K562 (cell line): ENCODE results near the gene STX2. TPM values are rescaled to one million over a fixed set of nuclear protein-coding genes. Genes with fewer than 3 reads are reported as not detected.

Source experiments
- ATAC-seq: fragments of 200-7000 bp; cut with Tn5 transposase; 3 replicates; pipeline ENCODE4 v1.9.1; 2020; ENCODE audit warnings: moderate library complexity
- BruUV-seq: library from RNA; stranded (reverse); fragments of 400-500 nt; replicated peaks from 2 replicates; lab custom pipeline; 2021; lab: Mats Ljungman, UMichigan
- CTCF ChIA-PET: fragments of 300-600 bp; formaldehyde crosslinking; extraction: SDS; loops from one replicate; lab custom pipeline; 2021; ENCODE audit warnings: low intra/inter-chr PET ratio; lab: Yijun Ruan, JAX
- POLR2A ChIA-PET: fragments of 300-600, 350-650 bp; sonication (Branson Sonifier 250); formaldehyde crosslinking; extraction: SDS; loops from one replicate; lab custom pipeline; 2021; ENCODE audit warnings: antibody characterized with exemption, inconsistent platforms; lab: Yijun Ruan, JAX
- DNase-seq, 4 experiments: peaks; one replicate each; pipeline versions ENCODE4 v3.0.0 to v3.0.0-alpha.2; 2011 to 2018; ENCODE audit warnings: low spot score in 3 of 4, mixed read lengths in 3 of 4; ENCODE audit errors: extremely low read depth in 1 of 4
- FAIRE-seq: peaks from 2 replicates; lab custom pipeline; 2011; peaks lifted over from hg19 to GRCh38; lab: Jason Lieb, UNC
- H2AFZ ChIP-seq: 2 replicates; pipeline ENCODE4 v1.6.0; 2011; ENCODE audit warnings: low read depth, low read length, control low read depth, inconsistent platforms
- H3K27ac ChIP-seq: fragments of 200-600 bp; 3 replicates; pipeline ENCODE4 v1.8.0; 2011; ENCODE audit warnings: low read depth, mild to moderate bottlenecking, control low read depth, inconsistent platforms, low read length, moderate library complexity, mixed read lengths; ENCODE audit errors: extremely low read depth
- H3K27me3 ChIP-seq, 2 experiments: fragments of 300-600 bp in 1 of 2; 2 replicates in 1 of 2; 3 replicates in 1 of 2; pipeline versions ENCODE4 v1.6.0 to v1.8.0; 2011; ENCODE audit warnings: inconsistent platforms in 2 of 2, low read length in 2 of 2, mild to moderate bottlenecking in 1 of 2, mixed read lengths in 1 of 2, moderate library complexity in 1 of 2; ENCODE audit not compliant: control insufficient read depth in 2 of 2, insufficient read depth in 2 of 2
- H3K36me3 ChIP-seq: fragments of 300-600 bp; 3 replicates; pipeline ENCODE4 v1.8.0; 2011; ENCODE audit warnings: mild to moderate bottlenecking, low read length, inconsistent platforms; ENCODE audit not compliant: control insufficient read depth, insufficient read depth
- H3K4me1 ChIP-seq, 2 experiments: fragments of 200-600 bp in 1 of 2; replicated peaks in 1 of 2; 2 replicates in 1 of 2; 3 replicates in 1 of 2; pipeline versions ENCODE4 v1.5.1 to v1.8.0; 2011; ENCODE audit warnings: inconsistent platforms in 2 of 2, low read length in 2 of 2, mild to moderate bottlenecking in 1 of 2, mixed read lengths in 1 of 2, moderate library complexity in 1 of 2; ENCODE audit not compliant: control insufficient read depth in 2 of 2, insufficient read depth in 2 of 2
- H3K4me2 ChIP-seq: 2 replicates; pipeline ENCODE4 v1.6.1; 2011; ENCODE audit warnings: low read length, control low read depth, inconsistent platforms, mixed read lengths; ENCODE audit not compliant: insufficient read depth
- H3K4me3 ChIP-seq: fragments of 200-600 bp; sonication (generic), shearing (Covaris generic); 2 replicates; pipeline ENCODE4 v1.5.1; 2016; ENCODE audit warnings: control low read depth, inconsistent platforms
- H3K79me2 ChIP-seq: fragments of 200-600 bp; 3 replicates; pipeline ENCODE4 v1.8.0; 2011; ENCODE audit warnings: low read length, inconsistent platforms; ENCODE audit not compliant: control insufficient read depth, insufficient read depth
- H3K9ac ChIP-seq, 2 experiments: 2 replicates each; pipeline versions ENCODE4 v1.6.0 to v1.6.1; 2011; ENCODE audit warnings: low read depth in 2 of 2, low read length in 2 of 2, control low read depth in 1 of 2, inconsistent platforms in 1 of 2, mild to moderate bottlenecking in 1 of 2, mixed read lengths in 1 of 2; ENCODE audit not compliant: insufficient read depth in 1 of 2
- H3K9me1 ChIP-seq: one replicate; pipeline ENCODE4 v1.6.0; 2011; ENCODE audit warnings: inconsistent platforms, mild to moderate bottlenecking, low read length, moderate library complexity; ENCODE audit not compliant: control insufficient read depth, insufficient read depth
- H3K9me3 ChIP-seq: replicated peaks from 2 replicates; pipeline ENCODE4 v1.5.1; 2011; ENCODE audit warnings: low read depth, low read length, inconsistent platforms; ENCODE audit not compliant: control insufficient read depth, insufficient read depth
- H4K20me1 ChIP-seq: replicated peaks from 2 replicates; pipeline ENCODE4 v1.6.1; 2011; ENCODE audit warnings: low read length, inconsistent platforms, mixed read lengths; ENCODE audit not compliant: control insufficient read depth, insufficient read depth
- CREBBP ChIP-seq: IDR thresholded peaks from one replicate; pipeline ENCODE4 v1.6.1; 2012; ENCODE audit warnings: low read depth, mild to moderate bottlenecking, control low read depth, inconsistent platforms, low read length
- HLTF ChIP-seq: fragments of 450-650 bp; IDR thresholded peaks from 2 replicates; pipeline ENCODE4 v1.6.1; 2016
- KLF1 ChIP-seq: fragments of 450-650 bp; IDR thresholded peaks from 2 replicates; pipeline ENCODE4 v1.6.1; 2016; ENCODE audit warnings: missing genetic modification characterization, missing compliant biosample characterization
- KLF10 ChIP-seq: fragments of 250-450 bp; sonication (Bioruptor Pico); IDR thresholded peaks from 2 replicates; pipeline ENCODE4 v1.6.1; 2021; ENCODE audit warnings: matching md5 sums
- MCM7 ChIP-seq, 2 experiments: fragments of 450-650 bp; IDR thresholded peaks; 2 replicates each; pipeline ENCODE4 v1.6.1; 2016 to 2018
- MEF2D ChIP-seq: conservative IDR thresholded peaks from 2 replicates; pipeline ENCODE4 v1.6.1; 2016; ENCODE audit warnings: low read depth, missing genetic modification characterization, missing compliant biosample characterization
- TEAD1 ChIP-seq, 2 experiments: fragments of 450-650 bp in 1 of 2; sonication (generic) in 1 of 2; formaldehyde crosslinking; IDR thresholded peaks; 2 replicates each; pipeline versions ENCODE4 v1.4.0 to v1.8.0; 2020 to 2022; ENCODE audit warnings: mild to moderate bottlenecking in 2 of 2, missing genetic modification reagents in 1 of 2
- ZSCAN29 ChIP-seq: fragments of 450-650 bp; IDR thresholded peaks from 2 replicates; pipeline ENCODE4 v1.6.1; 2017
- WGBS: fragments of 100-300 bp; shearing (Covaris generic); methylation state at CpG from one replicate; pipeline ENCODE4 v1.1.6; 2016; ENCODE audit warnings: low coverage, mixed read lengths; ENCODE audit not compliant: insufficient coverage; ENCODE audit errors: missing lambda C conversion rate; 5-methylcytosine and 5-hydroxymethylcytosine counted together
- in situ Hi-C: fragments of 300-500 bp; cut with MboI; formaldehyde crosslinking; loops from 4 replicates; pipeline ENCODE4 v1.15.0; 2018; ENCODE audit warnings: inconsistent platforms, mixed read lengths
- intact Hi-C: fragments of 100-400 bp; cut with micrococcal nuclease; formaldehyde crosslinking; loops from 2 replicates; pipeline ENCODE4 v1.14.2; 2022
- polyA plus RNA-seq, 8 experiments: library from polyadenylated mRNA; depleted of rRNA in 4 of 8; stranded (reverse) in 5 of 8; unstranded in 3 of 8; fragments of >200 nt; fragmentation: Nextera tagmentation in 2 of 8; fragmentation: Illumina TruSeq in 1 of 8; extraction: Ambion mirVana in 2 of 8; extraction: Trizol in 1 of 8; gene quantifications; 2 replicates each; pipeline versions ENCODE4 v1.2.1 to v1.2.3, GENCODE V29; 2011 to 2014; ENCODE audit warnings: inconsistent platforms in 1 of 8, missing spikeins in 1 of 8
- total RNA-seq, 7 experiments: library from RNA; depleted of rRNA in 6 of 7; stranded (reverse); fragments of >200 nt in 6 of 7; fragmentation: Illumina TruSeq in 2 of 7; extraction: Trizol in 2 of 7; gene quantifications; 2 replicates each; pipeline versions ENCODE4 v1.2.1 to v1.2.3, GENCODE V29; 2011 to 2021; ENCODE audit warnings: low replicate concordance in 1 of 7
- TF ChIP-seq, protein P1 (sequence below): fragments of 450-650 bp; IDR thresholded peaks from 2 replicates; pipeline ENCODE4 v1.7.0; 2016; ENCODE audit warnings: borderline replicate concordance
- TF ChIP-seq, protein P2 (sequence below): sonication (generic); formaldehyde crosslinking; IDR thresholded peaks from 2 replicates; pipeline ENCODE4 v1.8.0; 2022; ENCODE audit warnings: missing genetic modification reagents, mild to moderate bottlenecking, borderline replicate concordance

Gene STX2
- total and polyA plus RNA-seq, 9 of the 15 experiments (the other 6 are each of a cell fraction or from before 2014, with no cell fraction given), result 22.2 to 54.6 (median 30.8) TPM

DNA sequence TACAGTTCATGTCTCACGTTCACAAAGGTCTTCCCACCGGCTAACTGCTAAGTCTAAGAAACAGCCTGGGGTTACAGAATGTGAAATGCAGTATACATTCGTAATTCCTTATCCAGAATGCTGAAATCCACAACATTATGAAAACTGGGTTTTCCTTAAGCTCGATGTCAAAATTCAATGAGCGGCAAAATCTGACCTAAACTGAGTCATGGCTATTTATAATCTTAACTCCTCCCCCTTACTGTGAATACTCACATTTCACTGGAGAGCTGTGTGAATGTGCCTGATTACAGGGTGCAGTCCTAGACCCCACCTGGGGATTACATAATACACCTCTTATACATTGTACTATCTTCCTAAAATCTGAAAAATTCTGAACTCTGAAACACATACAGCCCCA, 35.3 kb downstream of the STX2 start:
- no peaks in the 10 kb centered on the region for H3K4me1 ChIP-seq
- H3K9me1 ChIP-seq, result no peaks in the 10 kb centered on the region
- no peak for DNase-seq
- H2AFZ ChIP-seq, result no peak overlapping the region
- 90% methylated on average over 5 of the region's 5 CpGs for whole genome bisulfite sequencing
- H3K9me3 ChIP-seq, result no peaks in the 10 kb centered on the region
- intact Hi-C loops, result no loop called here
- TSS peak; percentile 23 for BruUV-seq
- TF ChIP-seq HLTF (no peak), MCM7 (IDR thresholded peaks at IDR 0.05) (no peak), ZSCAN29 (no peak), CREBBP (no peak), KLF10 (CRISPR knock-in tag) (no peak), MEF2D (no peak), KLF1 (tag) (no peak), TEAD1 (CRISPR knock-in tag; IDR thresholded peaks at IDR 0.05) (no peak)
- TF ChIP-seq, protein P1, sequence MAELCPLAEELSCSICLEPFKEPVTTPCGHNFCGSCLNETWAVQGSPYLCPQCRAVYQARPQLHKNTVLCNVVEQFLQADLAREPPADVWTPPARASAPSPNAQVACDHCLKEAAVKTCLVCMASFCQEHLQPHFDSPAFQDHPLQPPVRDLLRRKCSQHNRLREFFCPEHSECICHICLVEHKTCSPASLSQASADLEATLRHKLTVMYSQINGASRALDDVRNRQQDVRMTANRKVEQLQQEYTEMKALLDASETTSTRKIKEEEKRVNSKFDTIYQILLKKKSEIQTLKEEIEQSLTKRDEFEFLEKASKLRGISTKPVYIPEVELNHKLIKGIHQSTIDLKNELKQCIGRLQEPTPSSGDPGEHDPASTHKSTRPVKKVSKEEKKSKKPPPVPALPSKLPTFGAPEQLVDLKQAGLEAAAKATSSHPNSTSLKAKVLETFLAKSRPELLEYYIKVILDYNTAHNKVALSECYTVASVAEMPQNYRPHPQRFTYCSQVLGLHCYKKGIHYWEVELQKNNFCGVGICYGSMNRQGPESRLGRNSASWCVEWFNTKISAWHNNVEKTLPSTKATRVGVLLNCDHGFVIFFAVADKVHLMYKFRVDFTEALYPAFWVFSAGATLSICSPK, result no peak
- TF ChIP-seq, protein P2, sequence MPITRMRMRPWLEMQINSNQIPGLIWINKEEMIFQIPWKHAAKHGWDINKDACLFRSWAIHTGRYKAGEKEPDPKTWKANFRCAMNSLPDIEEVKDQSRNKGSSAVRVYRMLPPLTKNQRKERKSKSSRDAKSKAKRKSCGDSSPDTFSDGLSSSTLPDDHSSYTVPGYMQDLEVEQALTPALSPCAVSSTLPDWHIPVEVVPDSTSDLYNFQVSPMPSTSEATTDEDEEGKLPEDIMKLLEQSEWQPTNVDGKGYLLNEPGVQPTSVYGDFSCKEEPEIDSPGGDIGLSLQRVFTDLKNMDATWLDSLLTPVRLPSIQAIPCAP (CRISPR knock-in tag), result no peak
- no peak for ATAC-seq
- no peaks in the 10 kb centered on the region for H3K79me2 ChIP-seq
- H3K4me2 ChIP-seq, result no peak overlapping the region
- no peaks in the 10 kb centered on the region for H4K20me1 ChIP-seq
- no peak overlapping the region for H3K9ac ChIP-seq
- in situ Hi-C loops, result no loop called here
- CTCF ChIA-PET, result no interaction called here
- H3K36me3 ChIP-seq, result peaks cover 91% of the 10 kb centered on the region
- H3K27me3 ChIP-seq, result no peaks in the 10 kb centered on the region
- H3K27ac ChIP-seq, result no peak overlapping the region
- POLR2A ChIA-PET, result no interaction called here
- no peak for FAIRE-seq
- no peak overlapping the region for H3K4me3 ChIP-seq
